ENCODE measurements around the gene IFNB1.

- TF ChIP-seq ZNF362 (tag by site-specific recombination; IDR thresholded peaks at IDR 0.05) (no peak), CTCF (tag by site-specific recombination; IDR thresholded peaks at IDR 0.05) (no peak)
Observed at GRCh38 chr9:21031808-21032183, 45.9 kb downstream of the IFNB1 start.
